ENCODE measurements around the gene CDK3. TPM values are rescaled to one million over a fixed set of nuclear protein-coding genes. Genes with fewer than 3 reads are reported as not detected.
"Not testable (repeated sequence)": the region's sequence is repeated elsewhere in the genome, so short reads cannot be mapped to it uniquely, and the experiment has no call there.

CDK3 gene
- total RNA-seq, 1 donor from 2014 or later, result 4.3 TPM

GRCh38 chr17:76036497-76037261 is 36.0 kb downstream of the CDK3 start:
- DNase-seq (ENCODE audit: low spot score), result no peak

- no peak for DNase-seq (ENCODE audit: low spot score)
Observed at GRCh38 chr17:76038050-76038449, 37.4 kb downstream of the CDK3 start.

- no peak for DNase-seq (ENCODE audit: low spot score)
Observed at GRCh38 chr17:76039121-76039520, 38.5 kb downstream of the CDK3 start.

GRCh38 chr17:76040376-76040775 is 39.7 kb downstream of the CDK3 start:
- DNase-seq (ENCODE audit: low spot score), result no peak

- DNase-seq (ENCODE audit: low spot score), result not testable (repeated sequence)
Observed at GRCh38 chr17:76042868-76043267, 42.2 kb downstream of the CDK3 start.

- not testable (repeated sequence) for DNase-seq (ENCODE audit: low spot score)
Observed at GRCh38 chr17:76044475-76045007, 43.9 kb downstream of the CDK3 start.

- DNase-seq (ENCODE audit: low spot score), result no peak
Observed at GRCh38 chr17:76046064-76046463, 45.4 kb downstream of the CDK3 start.

- DNase-seq (ENCODE audit: low spot score), result no peak
Observed at GRCh38 chr17:76048025-76048605, 47.5 kb downstream of the CDK3 start.

GRCh38 chr17:76048711-76049110 is 48.1 kb downstream of the CDK3 start:
- no peak for DNase-seq (ENCODE audit: low spot score)

- DNase-seq (ENCODE audit: low spot score), result no peak
Observed at GRCh38 chr17:76049239-76049638, 48.6 kb downstream of the CDK3 start.

GRCh38 chr17:76049836-76050537 is 49.3 kb downstream of the CDK3 start:
- no peak for DNase-seq (ENCODE audit: low spot score)

- no peak for DNase-seq (ENCODE audit: low spot score)
Observed at GRCh38 chr17:76050538-76051467, 50.1 kb downstream of the CDK3 start.

- DNase-seq (ENCODE audit: low spot score), result no peak
Observed at GRCh38 chr17:76051561-76051960, 50.9 kb downstream of the CDK3 start.

- no peak for DNase-seq (ENCODE audit: low spot score)
Observed at GRCh38 chr17:76053246-76054111, 52.8 kb downstream of the CDK3 start.

GRCh38 chr17:76054112-76054476 is 53.4 kb downstream of the CDK3 start:
- DNase-seq (ENCODE audit: low spot score), result no peak

Other genes starting within 250 kb of the CDK3 start
- gene GALK1, start 235.7 kb upstream of the CDK3 start, total RNA-seq, result 26.4 TPM
- gene UNK, start 216.0 kb upstream of the CDK3 start, total RNA-seq, result 24.6 TPM
- gene UNC13D, start 156.5 kb upstream of the CDK3 start, total RNA-seq, result 12.8 TPM
- 125 TPM for gene WBP2, start 145.5 kb upstream of the CDK3 start, total RNA-seq
- gene TRIM47, start 122.3 kb upstream of the CDK3 start, total RNA-seq, result 35.7 TPM
- 20.9 TPM for gene TRIM65, start 103.9 kb upstream of the CDK3 start, total RNA-seq
- gene MRPL38, start 96.0 kb upstream of the CDK3 start, total RNA-seq, result 70.8 TPM
- gene FBF1, start 59.8 kb upstream of the CDK3 start, total RNA-seq, result 5.5 TPM
- 148 TPM for gene ACOX1, start 21.7 kb upstream of the CDK3 start, total RNA-seq
- gene TEN1, start 21.6 kb upstream of the CDK3 start, total RNA-seq, result 17.7 TPM
- 0.16 TPM for gene EVPL, start 26.5 kb downstream of the CDK3 start, total RNA-seq
- 69.1 TPM for gene SRP68, start 71.7 kb downstream of the CDK3 start, total RNA-seq
- not detected for gene GALR2, start 73.9 kb downstream of the CDK3 start, total RNA-seq
- gene ZACN, start 78.3 kb downstream of the CDK3 start, total RNA-seq, result not detected
- 117 TPM for gene EXOC7, start 102.9 kb downstream of the CDK3 start, total RNA-seq
- gene FOXJ1, start 140.4 kb downstream of the CDK3 start, total RNA-seq, result 0.16 TPM
- gene RNF157, start 239.6 kb downstream of the CDK3 start, total RNA-seq, result 28.0 TPM